Activated CD8-positive, alpha-beta T cell treated with anti-CD3 and anti-CD28 coated beads for 36 hours (primary cell): ENCODE data around the gene NEDD9. TPM values are rescaled to one million over a fixed set of nuclear protein-coding genes. Genes with fewer than 3 reads are reported as not detected.
A peak's percentile ranks its signal among the peaks of the same experiment; 100 is the strongest.

Experiments
- ATAC-seq: fragments of 200-7000 bp; cut with Tn5 transposase; one replicate; pipeline ENCODE4 v1.10.0; 2021; ENCODE audit warnings: mild to moderate bottlenecking, moderate library complexity
- CTCF ChIA-PET: fragments of 350-600 bp; sonication (Branson Sonifier 250); formaldehyde crosslinking; loops from one replicate; lab custom pipeline; 2021; ENCODE audit warnings: antibody characterized with exemption; lab: Charles Lee
- POLR2A ChIA-PET: fragments of 350-600 bp; sonication (Branson Sonifier 250); formaldehyde crosslinking; loops from one replicate; lab custom pipeline; 2021; ENCODE audit warnings: antibody characterized with exemption; lab: Charles Lee
- DNase-seq: peaks from one replicate; pipeline ENCODE4 v3.0.0-alpha.2; 2020
- H3K27ac Mint-ChIP-seq: one replicate; pipeline ENCODE4 v1.8.0; 2021; ENCODE audit warnings: mild to moderate bottlenecking, mixed read lengths
- H3K27me3 Mint-ChIP-seq: one replicate; pipeline ENCODE4 v1.8.0; 2021; ENCODE audit warnings: mixed read lengths
- H3K36me3 Mint-ChIP-seq: one replicate; pipeline ENCODE4 v1.8.0; 2021; ENCODE audit warnings: low read depth, mixed read lengths
- H3K4me1 Mint-ChIP-seq: one replicate; pipeline ENCODE4 v1.8.0; 2021; ENCODE audit warnings: low read depth, mixed read lengths
- H3K4me3 Mint-ChIP-seq: one replicate; pipeline ENCODE4 v1.8.0; 2021; ENCODE audit warnings: mild to moderate bottlenecking, moderate library complexity, mixed read lengths
- H3K9me3 Mint-ChIP-seq: one replicate; pipeline ENCODE4 v1.8.0; 2021; ENCODE audit warnings: mixed read lengths
- CTCF ChIP-seq: fragments of 200-600 bp; IDR thresholded peaks from one replicate; pipeline ENCODE4 v1.8.0; 2022; ENCODE audit warnings: antibody characterized with exemption, mild to moderate bottlenecking
- intact Hi-C: fragments of 100-400 bp; cut with micrococcal nuclease; formaldehyde crosslinking; loops from one replicate; pipeline ENCODE4 v1.10.0; 2022
- total RNA-seq, 2 experiments: library from RNA; stranded (reverse); gene quantifications; one replicate each; pipeline ENCODE4 v1.2.3, GENCODE V29; 2021

Gene NEDD9
- total RNA-seq, 2 experiments from 2014 or later: 26.6 to 29.7 TPM

GRCh38 chr6:11230158-11231107 lies 2.0 kb downstream of the NEDD9 start:
- peaks cover 29% of the 10 kb centered on the region for H3K36me3 Mint-ChIP-seq
- DNase-seq (no peak), ATAC-seq (no peak)
- POLR2A ChIA-PET: interaction anchor here (0.8 to 1.4 kb wide), 2 partner anchors 13 to 31 kb away, joined by 4 read pairs; no protein-coding TSS in a partner anchor
- CTCF ChIA-PET: interaction anchor here (1.1 to 6.4 kb wide), 4 partner anchors 13 to 265 kb away, joined by 3 to 36 read pairs (median 12); no protein-coding TSS in a partner anchor
- H3K4me3 Mint-ChIP-seq: peak overlapping the region; percentile 84
- peaks cover 47% of the 10 kb centered on the region for H3K4me1 Mint-ChIP-seq
- peak overlapping the region; percentile 71 for H3K27ac Mint-ChIP-seq
- intact Hi-C loops: loop anchor here (5.0 to 10.0 kb wide), 3 partner anchors 47 to 264 kb away; no protein-coding TSS in a partner anchor
- no peaks in the 10 kb centered on the region for H3K9me3 Mint-ChIP-seq
- TF ChIP-seq CTCF: no peak
- H3K27me3 Mint-ChIP-seq: no peaks in the 10 kb centered on the region

- DNase-seq: no peak
- Mint-ChIP-seq H3K36me3 (peaks cover 35% of the 10 kb centered on the region), H3K4me3 (peak overlapping the region; percentile 84), H3K4me1 (peaks cover 52% of the 10 kb centered on the region), H3K27ac (no peak overlapping the region), H3K27me3 (no peaks in the 10 kb centered on the region), H3K9me3 (peaks cover 2% of the 10 kb centered on the region)
- no peak for TF ChIP-seq CTCF
- ChIA-PET CTCF (interaction anchor here (3.5 to 6.4 kb wide), 2 partner anchors 13 to 266 kb away, joined by 11 to 36 read pairs; no protein-coding TSS in a partner anchor), POLR2A (interaction anchor here (0.8 kb wide), 1 partner anchor 14 kb away, joined by 4 read pairs; no protein-coding TSS in a partner anchor)
- no peak for ATAC-seq
- intact Hi-C loops: loop anchor here (5.0 to 10.0 kb wide), 3 partner anchors 48 to 265 kb away; no protein-coding TSS in a partner anchor
Observed at GRCh38 chr6:11229655-11230046, 2.8 kb downstream of the NEDD9 start.

GRCh38 chr6:11228935-11229654 lies 3.4 kb downstream of the NEDD9 start:
- no peak for TF ChIP-seq CTCF
- Mint-ChIP-seq H3K4me1 (peaks cover 54% of the 10 kb centered on the region), H3K4me3 (peak overlapping the region; percentile 84), H3K27ac (no peak overlapping the region), H3K27me3 (no peaks in the 10 kb centered on the region), H3K36me3 (peaks cover 39% of the 10 kb centered on the region), H3K9me3 (peaks cover 2% of the 10 kb centered on the region)
- no peak for ATAC-seq
- intact Hi-C loops: no loop called here
- DNase-seq: no peak
- ChIA-PET CTCF (interaction anchor here (6.4 kb wide), 1 partner anchor 266 kb away, joined by 36 read pairs; no protein-coding TSS in a partner anchor), POLR2A (no interaction called here)

- intact Hi-C loops: no loop called here
- DNase-seq: no peak
- Mint-ChIP-seq H3K9me3 (peaks cover 2% of the 10 kb centered on the region), H3K27ac (no peak overlapping the region), H3K36me3 (peaks cover 44% of the 10 kb centered on the region), H3K4me1 (peaks cover 54% of the 10 kb centered on the region), H3K4me3 (no peak overlapping the region), H3K27me3 (no peaks in the 10 kb centered on the region)
- POLR2A ChIA-PET: interaction anchor here (1.4 kb wide), 1 partner anchor 154 kb away, joined by 5 read pairs; no protein-coding TSS in a partner anchor
- CTCF ChIA-PET: no interaction called here
- TF ChIP-seq CTCF: no peak
- no peak for ATAC-seq
Observed at GRCh38 chr6:11227698-11228097, 4.8 kb downstream of the NEDD9 start.
